IgD-negative memory B cell (primary cell): Measurements from ENCODE around the gene MYO19. TPM values are rescaled to one million over a fixed set of nuclear protein-coding genes. Genes with fewer than 3 reads are reported as not detected.
A peak's percentile ranks its signal among the peaks of the same experiment; 100 is the strongest.

Experiments
- H3K27ac Mint-ChIP-seq, 3 donors: one replicate each; pipeline ENCODE4 v1.8.0; 2020 to 2022; ENCODE audit warnings: mild to moderate bottlenecking in 3 of 3, mixed read lengths in 3 of 3, moderate library complexity in 1 of 3
- H3K27me3 Mint-ChIP-seq: one replicate; pipeline ENCODE4 v1.8.0; 2021; ENCODE audit warnings: mixed read lengths
- H3K36me3 Mint-ChIP-seq: one replicate; pipeline ENCODE4 v1.8.0; 2020; ENCODE audit warnings: mild to moderate bottlenecking, mixed read lengths
- H3K4me1 Mint-ChIP-seq, 3 donors: one replicate each; pipeline ENCODE4 v1.8.0; 2020 to 2022; ENCODE audit warnings: mixed read lengths in 3 of 3, mild to moderate bottlenecking in 1 of 3
- H3K4me3 Mint-ChIP-seq, 4 donors: one replicate each; pipeline ENCODE4 v1.8.0; 2020 to 2022; ENCODE audit warnings: mild to moderate bottlenecking in 4 of 4, mixed read lengths in 4 of 4, moderate library complexity in 3 of 4
- H3K9me3 Mint-ChIP-seq, 3 donors: one replicate each; pipeline ENCODE4 v1.8.0; 2020 to 2021; ENCODE audit warnings: mixed read lengths in 3 of 3, mild to moderate bottlenecking in 1 of 3
- polyA plus RNA-seq: library from polyadenylated mRNA; unstranded; fragments of 300-500 nt; fragmentation: Illumina TruSeq; gene quantifications from one replicate; pipeline ENCODE4 v1.2.3, GENCODE V29; 2021

The MYO19 gene
- 4.2 TPM for polyA plus RNA-seq

DNA sequence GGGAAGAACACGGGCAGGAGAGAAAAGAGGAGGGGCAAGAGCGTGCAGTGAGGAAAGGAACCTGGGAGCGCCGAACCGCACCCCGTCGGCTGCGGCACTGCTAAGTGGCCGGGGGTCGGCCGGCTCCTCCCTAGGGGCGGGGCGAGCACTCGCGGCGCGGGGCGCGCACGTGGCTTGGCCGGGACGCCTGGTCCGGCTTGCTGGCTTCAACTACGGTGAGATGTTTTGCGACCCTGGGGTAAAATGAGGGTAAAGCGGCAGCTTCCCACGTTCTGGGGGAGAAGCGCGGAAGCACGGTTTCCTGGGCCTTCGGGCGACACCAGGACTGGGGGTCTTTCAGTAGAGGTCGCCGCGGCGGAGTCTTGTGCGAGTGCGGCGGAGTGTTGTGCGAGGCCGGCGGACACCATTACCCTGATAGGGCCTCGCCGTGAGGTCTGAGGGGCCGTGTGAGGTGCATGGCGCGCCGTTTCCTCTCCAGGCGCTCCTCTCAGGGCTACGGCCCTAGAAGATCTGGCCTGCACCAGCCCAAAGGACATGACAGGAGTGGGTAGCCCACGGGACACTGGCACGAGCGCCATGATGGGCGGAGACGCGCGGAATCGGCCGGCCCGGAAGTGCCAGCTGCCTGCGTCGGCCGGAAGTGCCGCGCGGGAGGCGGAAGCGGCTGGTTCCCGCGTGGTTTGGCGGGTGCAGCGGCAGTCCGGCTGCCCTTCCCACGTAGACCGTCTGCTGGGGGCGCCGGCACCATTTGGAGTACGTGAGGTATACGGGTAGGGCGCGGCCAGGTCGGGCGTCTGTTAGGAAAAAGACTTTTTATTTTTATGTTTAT lies at the start of gene MYO19, which contains the start of gene PIGW:
TSS of gene MYO19 (minus strand) at position 29 of the 829 bp plus-strand sequence. CDS start 2,330 bp downstream, outside the sequence.
TSS of gene PIGW (plus strand) at position 148 of the 829 bp plus-strand sequence. CDS start 2,115 bp downstream, outside the sequence.
- Mint-ChIP-seq H3K27ac (peak within 1 kb of the TSS; percentile 90 to 100 (median 98)), H3K4me3 (peak within 1 kb of the TSS; percentile 95 to 100 (median 96)), H3K9me3 (no peaks in the 10 kb centered on the region), H3K4me1 (peaks cover 9 to 21% (median 13%) of the 10 kb centered on the region in 3 donors), H3K27me3 (no peaks in the 10 kb centered on the region), H3K36me3 (no peaks in the 10 kb centered on the region)

DNA sequence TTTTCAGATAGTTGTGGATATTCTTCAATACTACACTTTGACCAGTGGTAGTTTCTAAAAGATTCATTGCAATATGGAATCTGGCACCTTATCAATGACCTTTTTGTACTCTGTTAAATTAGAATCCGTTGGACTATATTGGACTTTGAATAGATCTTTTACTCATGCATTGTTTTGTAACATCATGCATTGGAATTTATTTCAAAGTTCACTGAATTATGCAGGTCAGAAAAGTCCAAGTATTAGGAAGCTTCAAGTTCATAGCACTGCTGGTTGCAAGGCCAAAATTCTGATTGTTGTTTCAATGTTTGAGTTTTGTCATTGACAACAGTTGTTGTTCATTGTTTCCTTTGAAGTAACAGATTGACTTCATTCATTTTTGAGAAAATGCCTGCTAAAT lies 49.1 kb upstream of the MYO19 start:
- no peaks in the 10 kb centered on the region for H3K27me3 Mint-ChIP-seq
- no peak overlapping the region for H3K27ac Mint-ChIP-seq
- no peak overlapping the region for H3K4me3 Mint-ChIP-seq

DNA sequence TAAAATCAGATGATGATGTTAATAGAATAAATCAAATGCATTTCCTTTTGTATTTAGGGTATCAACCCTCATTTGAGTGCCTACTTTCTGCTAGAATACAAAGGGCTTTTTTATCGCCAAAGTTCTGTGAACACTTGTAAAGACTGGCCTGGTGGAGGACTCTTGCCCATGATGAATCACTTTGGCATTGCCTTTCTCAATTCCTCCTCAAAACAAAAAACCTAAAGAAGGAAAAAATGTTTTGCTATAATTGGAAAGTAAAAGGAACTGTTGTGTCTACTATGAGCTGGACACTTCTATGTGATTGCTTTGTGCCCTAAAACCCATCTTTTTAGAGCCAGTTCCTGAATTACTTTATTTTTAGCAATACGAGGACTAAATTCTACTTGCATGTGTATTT lies 44.0 kb upstream of the MYO19 start:
- Mint-ChIP-seq H3K4me3 (no peak overlapping the region), H3K9me3 (no peaks in the 10 kb centered on the region), H3K4me1 (peaks cover 1 to 4% (median 4%) of the 10 kb centered on the region in 3 donors), H3K36me3 (peaks cover 2% of the 10 kb centered on the region), H3K27ac (no peak overlapping the region), H3K27me3 (no peaks in the 10 kb centered on the region)

More for the DNA sequence above, 49.1 kb upstream of the MYO19 start:
- Mint-ChIP-seq H3K9me3 (no peaks in the 10 kb centered on the region), H3K36me3 (peaks cover 2% of the 10 kb centered on the region), H3K4me1 (peaks cover 0 to 1% (median 0%) of the 10 kb centered on the region in 3 donors)

GRCh38 chr17:36576793-36577192 lies 42.1 kb upstream of the MYO19 start:
- Mint-ChIP-seq H3K4me1 (peaks cover 4 to 11% (median 4%) of the 10 kb centered on the region in 3 donors), H3K27me3 (no peaks in the 10 kb centered on the region), H3K4me3 (no peak overlapping the region), H3K36me3 (peaks cover 2% of the 10 kb centered on the region), H3K27ac (no peak overlapping the region), H3K9me3 (no peaks in the 10 kb centered on the region)

GRCh38 chr17:36575028-36575427 lies 40.4 kb upstream of the MYO19 start:
- Mint-ChIP-seq H3K27ac (peak overlapping the region in 1 of 3 donors; percentile 18), H3K4me3 (no peak overlapping the region), H3K4me1 (peaks cover 2 to 11% (median 4%) of the 10 kb centered on the region in 3 donors), H3K27me3 (no peaks in the 10 kb centered on the region), H3K9me3 (no peaks in the 10 kb centered on the region), H3K36me3 (no peaks in the 10 kb centered on the region)

GRCh38 chr17:36566081-36566480 lies 31.4 kb upstream of the MYO19 start:
- no peaks in the 10 kb centered on the region for H3K27me3 Mint-ChIP-seq
- peaks cover 4% of the 10 kb centered on the region for H3K36me3 Mint-ChIP-seq
- peaks cover 5 to 13% (median 9%) of the 10 kb centered on the region in 3 donors for H3K4me1 Mint-ChIP-seq
- no peak overlapping the region for H3K4me3 Mint-ChIP-seq
- H3K27ac Mint-ChIP-seq: peak overlapping the region in 1 of 3 donors; percentile 81
- no peaks in the 10 kb centered on the region for H3K9me3 Mint-ChIP-seq

GRCh38 chr17:36553459-36553858 lies 18.8 kb upstream of the MYO19 start:
- H3K4me3 Mint-ChIP-seq: peak overlapping the region in 2 of 4 donors; percentile 61 to 65
- no peaks in the 10 kb centered on the region for H3K9me3 Mint-ChIP-seq
- peaks cover 36 to 44% (median 41%) of the 10 kb centered on the region in 3 donors for H3K4me1 Mint-ChIP-seq
- H3K27me3 Mint-ChIP-seq: no peaks in the 10 kb centered on the region
- H3K36me3 Mint-ChIP-seq: peaks cover 2% of the 10 kb centered on the region
- H3K27ac Mint-ChIP-seq: peak overlapping the region in 2 of 3 donors; percentile 3 to 33

GRCh38 chr17:36550491-36551417 lies 16.1 kb upstream of the MYO19 start:
- H3K4me1 Mint-ChIP-seq: peaks cover 39 to 48% (median 47%) of the 10 kb centered on the region in 3 donors
- no peaks in the 10 kb centered on the region for H3K9me3 Mint-ChIP-seq
- no peaks in the 10 kb centered on the region for H3K27me3 Mint-ChIP-seq
- H3K27ac Mint-ChIP-seq: peak overlapping the region; percentile 51 to 60 (median 59)
- peak overlapping the region; percentile 34 to 75 (median 54) for H3K4me3 Mint-ChIP-seq
- H3K36me3 Mint-ChIP-seq: peaks cover 2% of the 10 kb centered on the region

DNA sequence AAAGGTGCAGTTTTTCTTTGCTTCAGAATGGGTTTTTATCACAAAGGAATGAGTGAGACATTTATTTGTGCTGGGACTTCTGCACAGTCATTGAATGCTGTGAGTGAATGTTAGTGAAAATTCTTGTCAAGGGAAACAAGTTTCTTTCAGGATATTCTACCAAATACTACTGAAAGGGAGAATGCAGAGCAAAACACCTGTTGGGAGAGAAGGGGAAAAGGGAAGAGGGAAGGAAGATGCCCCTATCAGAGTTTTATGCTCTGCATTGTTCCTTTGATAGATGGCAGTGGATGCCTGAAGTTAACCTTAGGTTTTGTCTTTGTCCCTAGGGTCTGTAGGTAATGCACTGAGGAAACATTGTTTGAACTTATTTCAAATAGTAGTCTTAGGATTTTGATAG lies 13.1 kb upstream of the MYO19 start:
- H3K9me3 Mint-ChIP-seq: no peaks in the 10 kb centered on the region
- H3K27ac Mint-ChIP-seq: peak overlapping the region in 2 of 3 donors; percentile 85 to 100
- no peaks in the 10 kb centered on the region for H3K27me3 Mint-ChIP-seq
- peak overlapping the region in 2 of 4 donors; percentile 45 to 57 for H3K4me3 Mint-ChIP-seq
- H3K4me1 Mint-ChIP-seq: peaks cover 22 to 35% (median 33%) of the 10 kb centered on the region in 3 donors
- no peaks in the 10 kb centered on the region for H3K36me3 Mint-ChIP-seq

GRCh38 chr17:36546418-36547093 lies 11.9 kb upstream of the MYO19 start:
- Mint-ChIP-seq H3K9me3 (no peaks in the 10 kb centered on the region), H3K4me1 (peaks cover 27 to 34% (median 30%) of the 10 kb centered on the region in 3 donors), H3K27ac (peak overlapping the region; percentile 97 to 100 (median 99)), H3K27me3 (no peaks in the 10 kb centered on the region), H3K36me3 (no peaks in the 10 kb centered on the region), H3K4me3 (peak overlapping the region; percentile 95 to 98 (median 98))

- Mint-ChIP-seq H3K9me3 (no peaks in the 10 kb centered on the region), H3K36me3 (no peaks in the 10 kb centered on the region), H3K4me1 (peaks cover 26 to 32% (median 28%) of the 10 kb centered on the region in 3 donors), H3K27me3 (no peaks in the 10 kb centered on the region), H3K27ac (peak overlapping the region; percentile 97 to 100 (median 99)), H3K4me3 (peak overlapping the region; percentile 95 to 98 (median 98))
Observed at GRCh38 chr17:36545465-36546417, 11.1 kb upstream of the MYO19 start.

GRCh38 chr17:36545077-36545464 lies 10.4 kb upstream of the MYO19 start:
- Mint-ChIP-seq H3K4me3 (peak overlapping the region; percentile 95 to 98 (median 98)), H3K9me3 (no peaks in the 10 kb centered on the region), H3K4me1 (peaks cover 19 to 26% (median 22%) of the 10 kb centered on the region in 3 donors), H3K36me3 (no peaks in the 10 kb centered on the region), H3K27me3 (no peaks in the 10 kb centered on the region), H3K27ac (peak overlapping the region; percentile 99 to 100 (median 99))

DNA sequence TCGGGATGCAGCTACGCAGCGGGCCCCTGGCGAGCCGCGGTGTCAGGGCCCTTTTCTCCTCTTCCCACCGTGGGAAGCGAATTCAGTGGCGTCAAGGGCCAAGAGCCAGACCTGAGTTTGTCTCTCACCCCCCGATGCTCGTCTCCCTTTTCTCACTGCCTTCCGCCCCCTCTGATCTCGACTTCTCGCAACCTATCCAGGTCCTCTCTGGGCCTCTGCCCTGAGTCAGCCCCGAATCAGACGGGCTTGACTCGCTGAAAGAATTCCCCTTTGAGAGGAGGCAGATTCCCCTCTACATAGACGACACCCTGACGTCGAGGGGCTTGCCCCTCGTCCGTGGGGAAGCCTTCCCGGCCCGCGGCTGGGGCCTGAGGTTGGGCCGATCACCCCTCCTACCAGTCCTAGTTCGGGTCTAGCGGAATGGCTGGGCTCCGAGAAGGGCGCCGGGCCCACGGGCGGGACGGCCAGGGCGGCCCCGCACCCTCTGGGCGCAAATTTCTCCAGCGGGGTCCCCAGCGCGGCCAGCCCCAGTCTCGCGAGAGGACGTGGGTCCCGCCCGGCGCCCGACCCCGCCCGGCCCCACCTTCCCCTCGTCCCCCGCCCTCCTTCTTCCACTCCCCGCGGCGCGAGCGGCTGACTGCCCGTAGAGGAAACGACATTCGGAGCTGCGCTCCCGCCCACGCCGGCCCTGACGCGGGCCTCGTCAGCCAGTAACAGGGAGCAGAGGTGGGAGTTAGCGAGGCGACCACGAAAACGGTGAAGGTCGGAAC lies 9.8 kb upstream of the MYO19 start, which contains the start of gene GGNBP2:
TSS of gene GGNBP2 (plus strand) at position 613 of the 770 bp plus-strand sequence. CDS start 806 bp downstream, outside the sequence.
- peaks cover 17 to 26% (median 20%) of the 10 kb centered on the region in 3 donors for H3K4me1 Mint-ChIP-seq
- no peaks in the 10 kb centered on the region for H3K9me3 Mint-ChIP-seq
- H3K4me3 Mint-ChIP-seq: peak within 1 kb of the TSS; percentile 95 to 98 (median 98)
- H3K36me3 Mint-ChIP-seq: no peaks in the 10 kb centered on the region
- H3K27me3 Mint-ChIP-seq: no peaks in the 10 kb centered on the region
- H3K27ac Mint-ChIP-seq: peak within 1 kb of the TSS; percentile 99 to 100 (median 99)
